Memory B cell (primary cell): Measurements from ENCODE around the gene CEP350.
"Not testable (repeated sequence)": the region's sequence is repeated elsewhere in the genome, so short reads cannot be mapped to it uniquely, and the experiment has no call there.

Source experiments
- ATAC-seq: fragments of 150-1000 bp; cut with Tn5 transposase; 2 replicates; pipeline ENCODE4 v1.10.0; 2021; ENCODE audit warnings: low read depth, mild to moderate bottlenecking, moderate library complexity
- DNase-seq, 2 donors: peaks; one replicate each; pipeline ENCODE4 v3.0.0; 2022; ENCODE audit warnings: low spot score in 2 of 2
- H3K27ac Mint-ChIP-seq: one replicate; pipeline ENCODE4 v1.8.0; 2022; ENCODE audit warnings: mild to moderate bottlenecking, moderate library complexity, mixed read lengths
- H3K27me3 Mint-ChIP-seq: one replicate; pipeline ENCODE4 v1.8.0; 2022; ENCODE audit warnings: mixed read lengths
- H3K36me3 Mint-ChIP-seq: one replicate; pipeline ENCODE4 v1.8.0; 2022; ENCODE audit warnings: mild to moderate bottlenecking, mixed read lengths
- H3K4me1 Mint-ChIP-seq: one replicate; pipeline ENCODE4 v1.8.0; 2022; ENCODE audit warnings: mixed read lengths
- H3K4me3 Mint-ChIP-seq: one replicate; pipeline ENCODE4 v1.8.0; 2022; ENCODE audit warnings: mild to moderate bottlenecking, moderate library complexity, mixed read lengths
- H3K9me3 Mint-ChIP-seq: one replicate; pipeline ENCODE4 v1.8.0; 2022; ENCODE audit warnings: mixed read lengths

CEP350 gene

DNA sequence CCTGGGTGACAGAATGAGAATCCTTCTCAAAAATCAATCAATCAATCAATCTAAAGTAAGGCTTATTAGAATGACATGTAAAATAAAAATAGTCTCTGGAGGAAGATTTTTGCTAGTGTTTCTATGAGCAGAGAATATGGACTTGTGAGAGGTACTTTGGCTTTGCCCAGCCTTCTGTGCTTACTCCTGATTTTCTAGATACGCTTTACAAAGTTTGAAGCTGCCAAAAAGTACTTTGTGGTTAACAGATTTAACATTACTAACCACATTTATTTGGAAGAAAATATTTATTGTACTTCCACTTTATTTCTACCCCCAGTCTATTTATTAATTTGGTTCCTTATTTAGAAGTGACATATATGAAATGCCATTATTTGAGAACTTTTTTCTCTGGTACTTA is 41.0 kb downstream of the CEP350 start:
- peak overlapping the region; percentile 17 for H3K27ac Mint-ChIP-seq

GRCh38 chr1:179996099-179996498 is 41.5 kb downstream of the CEP350 start:
- Mint-ChIP-seq H3K36me3 (peaks cover 22% of the 10 kb centered on the region), H3K9me3 (no peaks in the 10 kb centered on the region), H3K4me1 (peaks cover 7% of the 10 kb centered on the region), H3K27me3 (no peaks in the 10 kb centered on the region), H3K4me3 (no peak overlapping the region), H3K27ac (peak overlapping the region; percentile 17)
- ATAC-seq (no peak), DNase-seq (no peak)

More for the DNA sequence above, 41.0 kb downstream of the CEP350 start:
- H3K4me1 Mint-ChIP-seq, result peaks cover 7% of the 10 kb centered on the region
- H3K4me3 Mint-ChIP-seq, result no peak overlapping the region
- no peak for DNase-seq
- H3K27me3 Mint-ChIP-seq, result no peaks in the 10 kb centered on the region
- ATAC-seq, result no peak
- peaks cover 22% of the 10 kb centered on the region for H3K36me3 Mint-ChIP-seq
- H3K9me3 Mint-ChIP-seq, result no peaks in the 10 kb centered on the region

GRCh38 chr1:180000575-180000974 is 46.0 kb downstream of the CEP350 start:
- DNase-seq (no peak), ATAC-seq (no peak)
- no peak overlapping the region for H3K4me3 Mint-ChIP-seq
- H3K27me3 Mint-ChIP-seq, result no peaks in the 10 kb centered on the region
- no peaks in the 10 kb centered on the region for H3K9me3 Mint-ChIP-seq
- H3K27ac Mint-ChIP-seq, result no peak overlapping the region
- peaks cover 8% of the 10 kb centered on the region for H3K4me1 Mint-ChIP-seq
- H3K36me3 Mint-ChIP-seq, result peaks cover 11% of the 10 kb centered on the region

DNA sequence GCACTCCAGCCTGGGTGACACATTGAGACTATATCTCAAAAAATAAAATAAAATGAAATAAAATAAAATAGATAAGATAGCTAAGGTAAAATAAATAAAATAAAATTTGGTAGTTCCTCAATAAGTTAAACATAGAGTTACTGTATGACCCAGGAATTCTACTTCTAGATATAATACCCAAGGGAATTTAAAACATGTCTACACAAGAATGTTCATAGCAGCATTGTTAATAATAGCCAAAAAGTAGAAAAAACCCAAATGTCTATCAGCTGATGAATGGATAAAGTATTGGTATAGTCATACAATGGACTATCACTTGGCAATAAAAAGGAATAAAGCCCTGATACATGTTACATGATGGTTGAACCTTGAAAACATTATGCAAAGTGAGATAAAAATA is 47.8 kb downstream of the CEP350 start:
- ATAC-seq (no peak), DNase-seq (no peak)
- H3K27me3 Mint-ChIP-seq, result no peaks in the 10 kb centered on the region
- no peak overlapping the region for H3K4me3 Mint-ChIP-seq
- peaks cover 18% of the 10 kb centered on the region for H3K36me3 Mint-ChIP-seq
- peaks cover 8% of the 10 kb centered on the region for H3K4me1 Mint-ChIP-seq
- peaks cover 2% of the 10 kb centered on the region for H3K9me3 Mint-ChIP-seq
- no peak overlapping the region for H3K27ac Mint-ChIP-seq

GRCh38 chr1:180003026-180003695 is 48.6 kb downstream of the CEP350 start:
- ATAC-seq (no peak), DNase-seq (no peak)
- Mint-ChIP-seq H3K4me1 (peaks cover 8% of the 10 kb centered on the region), H3K9me3 (peaks cover 2% of the 10 kb centered on the region), H3K4me3 (no peak overlapping the region), H3K27ac (no peak overlapping the region), H3K27me3 (no peaks in the 10 kb centered on the region), H3K36me3 (peaks cover 21% of the 10 kb centered on the region)

DNA sequence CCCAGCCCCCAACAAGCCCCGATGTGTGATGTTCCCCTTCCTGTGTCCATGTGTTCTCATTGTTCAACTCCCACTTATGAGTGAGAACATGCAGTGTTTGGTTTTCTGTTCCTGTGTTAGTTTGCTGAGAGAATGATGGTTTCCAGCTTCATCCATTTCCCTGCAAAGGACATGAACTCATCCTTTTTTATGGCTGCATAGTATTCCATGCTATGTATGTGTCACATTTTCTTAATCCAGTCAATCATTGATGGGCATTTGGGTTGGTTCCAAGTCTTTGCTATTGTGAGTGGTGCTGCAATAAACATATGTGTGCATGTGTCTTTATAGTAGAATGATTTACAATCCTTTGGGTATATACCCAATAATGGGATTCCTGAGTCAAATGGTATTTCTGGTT is 52.2 kb downstream of the CEP350 start:
- H3K4me3 Mint-ChIP-seq, H3K27me3 Mint-ChIP-seq, H3K4me1 Mint-ChIP-seq, H3K9me3 Mint-ChIP-seq, DNase-seq, ATAC-seq: not testable (repeated sequence)
- Mint-ChIP-seq H3K36me3 (peaks cover 23% of the 10 kb centered on the region), H3K27ac (peak overlapping the region; percentile 23)

DNA sequence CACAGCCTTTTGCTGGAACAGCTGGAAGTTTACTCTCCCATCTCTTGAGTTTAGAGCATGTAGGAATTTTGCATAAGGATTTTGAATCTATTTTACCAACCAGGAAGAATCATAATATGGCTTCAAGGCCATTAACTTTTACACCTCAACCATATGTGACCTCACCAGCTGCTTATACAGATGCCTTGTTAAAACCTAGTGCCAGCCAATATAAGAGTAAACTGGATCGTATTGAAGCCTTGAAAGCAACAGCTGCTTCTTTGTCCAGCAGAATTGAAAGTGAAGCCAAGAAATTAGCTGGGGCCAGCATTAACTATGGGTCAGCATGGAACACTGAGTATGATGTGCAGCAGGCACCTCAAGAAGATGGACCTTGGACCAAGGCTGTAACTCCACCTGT is 65.4 kb downstream of the CEP350 start:
- no peaks in the 10 kb centered on the region for H3K9me3 Mint-ChIP-seq
- H3K4me3 Mint-ChIP-seq, result no peak overlapping the region
- H3K4me1 Mint-ChIP-seq, result no peaks in the 10 kb centered on the region
- peaks cover 39% of the 10 kb centered on the region for H3K36me3 Mint-ChIP-seq
- ATAC-seq, result no peak
- no peak for DNase-seq
- no peak overlapping the region for H3K27ac Mint-ChIP-seq
- no peaks in the 10 kb centered on the region for H3K27me3 Mint-ChIP-seq

DNA sequence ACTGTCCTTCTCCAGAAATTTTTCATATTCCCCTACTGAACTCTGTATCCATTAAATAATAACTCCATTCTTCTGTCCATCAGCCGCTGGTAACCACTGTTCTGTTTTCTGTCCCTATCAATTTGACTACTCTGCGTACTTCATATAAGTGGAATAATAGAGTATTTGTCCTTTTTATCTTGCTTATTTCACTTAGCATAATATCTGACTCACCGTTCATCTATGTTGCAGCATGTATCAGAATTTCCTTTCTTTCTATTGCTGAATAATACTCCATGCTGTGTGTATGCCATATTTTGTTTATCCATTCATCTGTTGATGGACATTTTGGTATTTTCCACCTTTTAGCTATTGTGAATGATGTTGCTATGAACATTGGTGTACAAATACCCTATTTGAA is 71.9 kb downstream of the CEP350 start:
- no peak overlapping the region for H3K4me3 Mint-ChIP-seq
- no peak overlapping the region for H3K27ac Mint-ChIP-seq
- DNase-seq, result no peak
- H3K9me3 Mint-ChIP-seq, result no peaks in the 10 kb centered on the region
- no peak for ATAC-seq
- peaks cover 23% of the 10 kb centered on the region for H3K36me3 Mint-ChIP-seq
- no peaks in the 10 kb centered on the region for H3K4me1 Mint-ChIP-seq
- no peaks in the 10 kb centered on the region for H3K27me3 Mint-ChIP-seq

GRCh38 chr1:180027949-180028445 is 73.4 kb downstream of the CEP350 start:
- peaks cover 23% of the 10 kb centered on the region for H3K36me3 Mint-ChIP-seq

GRCh38 chr1:180028864-180029263 is 74.3 kb downstream of the CEP350 start:
- Mint-ChIP-seq H3K4me1 (peaks cover 3% of the 10 kb centered on the region), H3K36me3 (peaks cover 24% of the 10 kb centered on the region), H3K9me3 (no peaks in the 10 kb centered on the region), H3K4me3 (no peak overlapping the region), H3K27me3 (no peaks in the 10 kb centered on the region), H3K27ac (no peak overlapping the region)
- ATAC-seq, result no peak
- no peak for DNase-seq

More at GRCh38 chr1:180027949-180028445, 73.4 kb downstream of the CEP350 start:
- peaks cover 3% of the 10 kb centered on the region for H3K4me1 Mint-ChIP-seq
- no peak overlapping the region for H3K4me3 Mint-ChIP-seq
- ATAC-seq, result no peak
- no peaks in the 10 kb centered on the region for H3K27me3 Mint-ChIP-seq
- no peak overlapping the region for H3K27ac Mint-ChIP-seq
- H3K9me3 Mint-ChIP-seq, result no peaks in the 10 kb centered on the region
- no peak for DNase-seq

DNA sequence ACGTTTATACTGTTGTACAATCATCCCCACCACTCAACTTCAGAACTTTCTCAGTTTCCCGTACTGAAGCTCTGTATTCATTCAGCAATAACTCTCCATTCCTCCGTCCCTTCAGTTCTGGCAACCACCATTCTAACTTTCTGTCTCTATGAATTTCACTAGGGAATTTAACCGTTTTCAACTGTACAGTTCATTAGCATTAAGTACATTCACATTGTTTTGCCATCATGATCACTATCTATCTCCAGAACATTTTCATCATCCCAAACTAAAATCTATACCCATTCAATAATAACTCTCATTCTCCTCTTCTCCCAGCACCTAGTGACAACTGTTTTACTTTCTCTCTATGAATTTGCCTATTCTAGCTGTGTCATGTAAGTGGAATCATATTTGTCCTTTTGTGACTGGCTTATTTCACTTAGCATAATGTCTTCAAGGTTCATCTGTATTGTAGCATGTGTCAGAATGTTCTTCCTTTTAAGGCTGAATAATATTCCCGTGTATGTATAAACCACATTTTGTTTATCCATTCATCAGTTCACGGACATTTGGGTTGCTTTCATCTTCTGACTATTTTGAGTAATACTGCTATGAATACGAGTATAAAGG is 75.0 kb downstream of the CEP350 start:
- no peaks in the 10 kb centered on the region for H3K9me3 Mint-ChIP-seq
- no peak for DNase-seq
- H3K27ac Mint-ChIP-seq, result no peak overlapping the region
- peaks cover 28% of the 10 kb centered on the region for H3K36me3 Mint-ChIP-seq
- no peak for ATAC-seq
- H3K4me3 Mint-ChIP-seq, result no peak overlapping the region
- H3K27me3 Mint-ChIP-seq, result no peaks in the 10 kb centered on the region
- H3K4me1 Mint-ChIP-seq, result peaks cover 3% of the 10 kb centered on the region

DNA sequence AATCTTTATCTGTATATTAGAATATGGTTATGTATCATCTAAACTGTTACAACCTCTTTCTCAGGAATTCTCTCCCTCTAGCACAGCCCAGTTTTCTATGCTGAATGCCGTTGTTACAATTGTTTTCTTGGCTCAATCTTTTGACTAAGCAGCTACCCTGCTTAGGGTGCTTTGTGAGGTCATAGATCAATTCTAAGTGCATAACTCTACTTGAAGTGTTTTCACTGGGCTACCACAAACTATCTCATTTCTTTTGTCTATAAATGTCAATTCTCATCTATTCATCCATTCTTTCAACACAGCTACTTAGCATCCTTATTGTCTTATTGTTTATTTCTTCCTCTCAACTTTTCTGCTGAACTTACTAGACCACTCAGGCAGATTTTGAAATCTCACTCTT is 77.1 kb downstream of the CEP350 start:
- DNase-seq (no peak), ATAC-seq (no peak)
- Mint-ChIP-seq H3K4me1 (peaks cover 3% of the 10 kb centered on the region), H3K36me3 (peaks cover 37% of the 10 kb centered on the region), H3K4me3 (no peak overlapping the region), H3K9me3 (no peaks in the 10 kb centered on the region), H3K27ac (no peak overlapping the region), H3K27me3 (no peaks in the 10 kb centered on the region)

- Mint-ChIP-seq H3K36me3 (peaks cover 43% of the 10 kb centered on the region), H3K4me1 (peaks cover 3% of the 10 kb centered on the region)
Observed at GRCh38 chr1:180033390-180033789, 78.8 kb downstream of the CEP350 start.

DNA sequence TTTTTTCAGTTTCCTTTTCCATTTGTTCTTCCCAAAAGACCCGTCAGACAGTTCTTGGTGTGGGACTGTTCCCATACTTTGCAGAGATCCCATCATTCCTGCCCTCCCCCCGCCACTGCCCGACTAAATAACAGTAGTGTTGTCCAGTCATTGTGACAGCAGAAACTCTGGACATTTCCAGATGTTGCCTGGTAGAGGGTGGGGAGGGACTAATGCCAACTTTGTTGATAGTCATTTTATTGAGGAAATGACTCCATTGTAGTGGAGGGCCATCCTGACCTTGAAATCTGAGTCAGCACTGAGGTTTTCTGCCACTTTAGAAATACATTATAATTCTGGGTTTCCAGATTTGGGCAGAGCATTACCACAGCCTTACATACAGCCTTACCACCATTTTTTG is 85.4 kb downstream of the CEP350 start:
- DNase-seq, result no peak
- peaks cover 45% of the 10 kb centered on the region for H3K36me3 Mint-ChIP-seq

More at GRCh38 chr1:180033390-180033789, 78.8 kb downstream of the CEP350 start:
- Mint-ChIP-seq H3K9me3 (no peaks in the 10 kb centered on the region), H3K27ac (peak overlapping the region; percentile 35), H3K4me3 (no peak overlapping the region), H3K27me3 (no peaks in the 10 kb centered on the region)
- ATAC-seq, result no peak
- DNase-seq, result no peak

GRCh38 chr1:180041582-180041981 is 87.0 kb downstream of the CEP350 start:
- H3K27ac Mint-ChIP-seq, result no peak overlapping the region
- peaks cover 44% of the 10 kb centered on the region for H3K36me3 Mint-ChIP-seq
- H3K27me3 Mint-ChIP-seq, result no peaks in the 10 kb centered on the region
- DNase-seq, result no peak
- H3K9me3 Mint-ChIP-seq, result no peaks in the 10 kb centered on the region
- no peak for ATAC-seq
- H3K4me3 Mint-ChIP-seq, result no peak overlapping the region
- H3K4me1 Mint-ChIP-seq, result no peaks in the 10 kb centered on the region

More for the DNA sequence above, 85.4 kb downstream of the CEP350 start:
- Mint-ChIP-seq H3K27ac (no peak overlapping the region), H3K4me1 (no peaks in the 10 kb centered on the region), H3K9me3 (no peaks in the 10 kb centered on the region), H3K27me3 (no peaks in the 10 kb centered on the region), H3K4me3 (no peak overlapping the region)
- ATAC-seq, result no peak
